ENCODE measurements around the gene SIX5. TPM values are rescaled to one million over a fixed set of nuclear protein-coding genes. Genes with fewer than 3 reads are reported as not detected.

The SIX5 gene
- polyA plus RNA-seq, 2 of the 4 experiments (the other 2 are of a cell fraction), result 8.9 to 24.7 TPM

GRCh38 chr19:45785781-45786532, 16.9 kb upstream of the SIX5 start (continued):
- TF ChIP-seq CHD4 (IDR thresholded peaks at IDR 0.05; ENCODE audit: borderline replicate concordance), result no peak

- POLR2A ChIA-PET, result interaction anchor here (0.6 to 0.9 kb wide), 3 partner anchors 8 to 101 kb away, joined by 3 to 12 read pairs (median 3); partner anchors contain the start of genes DMWD and IRF2BP1
- H3K4me2 ChIP-seq, result no peak overlapping the region
- CTCF ChIA-PET, result interaction anchor here (62.0 to 74.3 kb wide), 2 partner anchors 0 to 23 kb away, joined by 2204 read pairs; partner anchors contain the start of genes DMPK, DMWD, RSPH6A and SIX5
- peak overlapping the region in 1 of 2 experiments; percentile 11; a peak in 2 of 6 replicates for H3K27ac ChIP-seq
- WGBS (ENCODE audit: missing lambda C conversion rate), result 68% methylated on average over 5 of the region's 5 CpGs
- no peak for DNase-seq (ENCODE audit: low read depth in 1 of 2, low spot score in 1 of 2)
- TF ChIP-seq NFE2L2 (conservative IDR thresholded peaks at IDR 0.05; ENCODE audit: low read length) (no peak), ESRRA (IDR thresholded peaks at IDR 0.05; ENCODE audit: borderline replicate concordance, low read length) (no peak), CBX8 (IDR thresholded peaks at IDR 0.05) (no peak), MAFK (IDR thresholded peaks at IDR 0.05; ENCODE audit: partially characterized antibody) (no peak), BHLHE40 (IDR thresholded peaks at IDR 0.05; ENCODE audit: low read depth, low read length) (no peak), EP300 (IDR thresholded peaks at IDR 0.05) (no peak), RFX5 (IDR thresholded peaks at IDR 0.05) (no peak), HES2 (IDR thresholded peaks at IDR 0.05) (no peak), MYC (IDR thresholded peaks at IDR 0.05; ENCODE audit: borderline replicate concordance, low read length) (no peak), KDM5A (IDR thresholded peaks at IDR 0.05) (no peak), JUNB (IDR thresholded peaks at IDR 0.05) (no peak), HDAC2 (IDR thresholded peaks at IDR 0.05) (no peak), TFCP2L1 (CRISPR knock-in tag; IDR thresholded peaks at IDR 0.05) (no peak), NR3C1 (IDR thresholded peaks at IDR 0.05) (no peak), ZC3H11A (IDR thresholded peaks at IDR 0.05) (no peak), EHMT2 (IDR thresholded peaks at IDR 0.05; ENCODE audit: low read depth) (no peak)
- TF ChIP-seq, protein P1, sequence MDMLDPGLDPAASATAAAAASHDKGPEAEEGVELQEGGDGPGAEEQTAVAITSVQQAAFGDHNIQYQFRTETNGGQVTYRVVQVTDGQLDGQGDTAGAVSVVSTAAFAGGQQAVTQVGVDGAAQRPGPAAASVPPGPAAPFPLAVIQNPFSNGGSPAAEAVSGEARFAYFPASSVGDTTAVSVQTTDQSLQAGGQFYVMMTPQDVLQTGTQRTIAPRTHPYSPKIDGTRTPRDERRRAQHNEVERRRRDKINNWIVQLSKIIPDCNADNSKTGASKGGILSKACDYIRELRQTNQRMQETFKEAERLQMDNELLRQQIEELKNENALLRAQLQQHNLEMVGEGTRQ (IDR thresholded peaks at IDR 0.05), result no peak
- TF ChIP-seq, protein P2, sequence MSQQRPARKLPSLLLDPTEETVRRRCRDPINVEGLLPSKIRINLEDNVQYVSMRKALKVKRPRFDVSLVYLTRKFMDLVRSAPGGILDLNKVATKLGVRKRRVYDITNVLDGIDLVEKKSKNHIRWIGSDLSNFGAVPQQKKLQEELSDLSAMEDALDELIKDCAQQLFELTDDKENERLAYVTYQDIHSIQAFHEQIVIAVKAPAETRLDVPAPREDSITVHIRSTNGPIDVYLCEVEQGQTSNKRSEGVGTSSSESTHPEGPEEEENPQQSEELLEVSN (IDR thresholded peaks at IDR 0.05; ENCODE audit: borderline replicate concordance, low read depth), result no peak
- no peak for FAIRE-seq
- H3K4me1 ChIP-seq, result peaks cover 44% of the 10 kb centered on the region
- no peak for ATAC-seq
- H3K4me3 ChIP-seq, result no peak overlapping the region
- no peaks in the 10 kb centered on the region for H3K9me3 ChIP-seq
Measured at GRCh38 chr19:45785097-45785496, 16.0 kb upstream of the SIX5 start.

GRCh38 chr19:45784096-45784495, 15.0 kb upstream of the SIX5 start:
- Histone ChIP-seq H3K4me2 (peak overlapping the region; percentile 88), H3K27ac (peak overlapping the region; percentile 90 to 96; a peak in 5 of 6 replicates), H3K9me3 (no peaks in the 10 kb centered on the region), H3K4me3 (no peak overlapping the region), H3K4me1 (peaks cover 52% of the 10 kb centered on the region)
- POLR2A ChIA-PET, result no interaction called here
- DNase-seq (ENCODE audit: low read depth in 1 of 2, low spot score in 1 of 2) (no peak), ATAC-seq (no peak), FAIRE-seq (no peak)
- CTCF ChIA-PET, result interaction anchor here (62.0 to 74.3 kb wide), 2 partner anchors 1 to 24 kb away, joined by 2204 read pairs; partner anchors contain the start of genes DMPK, DMWD, RSPH6A and SIX5
- TF ChIP-seq HOXB5 (CRISPR knock-in tag; IDR thresholded peaks at IDR 0.05), result no peak
- 89% methylated on average over 4 of the region's 4 CpGs for WGBS (ENCODE audit: missing lambda C conversion rate)

Data from A549 (cell line).